BLaER1 (cell line): ENCODE measurements around the gene KRT3.

Experiments
- H3K27ac ChIP-seq: shearing (Covaris generic); formaldehyde crosslinking; 2 replicates; pipeline ENCODE4 v1.8.1; 2022
- H3K27me3 ChIP-seq: shearing (Covaris generic); formaldehyde crosslinking; 2 replicates; pipeline ENCODE4 v1.8.1; 2022
- H3K36me3 ChIP-seq: shearing (Covaris generic); formaldehyde crosslinking; 2 replicates; pipeline ENCODE4 v1.8.1; 2022
- H3K4me1 ChIP-seq: shearing (Covaris generic); formaldehyde crosslinking; 2 replicates; pipeline ENCODE4 v1.8.1; 2022
- H3K4me2 ChIP-seq: shearing (Covaris generic); formaldehyde crosslinking; 2 replicates; pipeline ENCODE4 v1.8.1; 2022
- H3K4me3 ChIP-seq: shearing (Covaris generic); formaldehyde crosslinking; 2 replicates; pipeline ENCODE4 v1.8.1; 2022
- H3K9ac ChIP-seq: shearing (Covaris generic); formaldehyde crosslinking; 2 replicates; pipeline ENCODE4 v1.8.1; 2022
- H3K9me3 ChIP-seq: shearing (Covaris generic); formaldehyde crosslinking; 2 replicates; pipeline ENCODE4 v1.8.1; 2022
- H4K20me1 ChIP-seq: shearing (Covaris generic); formaldehyde crosslinking; 2 replicates; pipeline ENCODE4 v1.8.1; 2022
- Cebpa-rat ChIP-seq: shearing (Covaris generic); IDR thresholded peaks from 2 replicates; pipeline ENCODE4 v1.8.1; 2022

KRT3 gene

GRCh38 chr12:52771088-52771487 lies 24.8 kb downstream of the KRT3 start:
- no peak for TF ChIP-seq Cebpa-rat
- no peaks in the 10 kb centered on the region for H3K27me3 ChIP-seq

GRCh38 chr12:52769946-52770345 lies 26.0 kb downstream of the KRT3 start:
- no peaks in the 10 kb centered on the region for H4K20me1 ChIP-seq
- H3K27ac ChIP-seq = no peak overlapping the region
- H3K9me3 ChIP-seq = no peaks in the 10 kb centered on the region
- H3K9ac ChIP-seq = no peak overlapping the region
- H3K4me1 ChIP-seq = no peaks in the 10 kb centered on the region
- no peak overlapping the region for H3K4me3 ChIP-seq
- no peak overlapping the region for H3K4me2 ChIP-seq
- H3K27me3 ChIP-seq = no peaks in the 10 kb centered on the region
- TF ChIP-seq Cebpa-rat = no peak
- no peaks in the 10 kb centered on the region for H3K36me3 ChIP-seq

More at GRCh38 chr12:52771088-52771487, 24.8 kb downstream of the KRT3 start:
- Histone ChIP-seq H3K4me2 (no peak overlapping the region), H3K4me1 (no peaks in the 10 kb centered on the region), H3K36me3 (no peaks in the 10 kb centered on the region), H4K20me1 (no peaks in the 10 kb centered on the region), H3K9me3 (no peaks in the 10 kb centered on the region), H3K27ac (no peak overlapping the region), H3K4me3 (no peak overlapping the region), H3K9ac (no peak overlapping the region)

- Histone ChIP-seq H3K9ac (no peak overlapping the region), H3K4me2 (no peak overlapping the region), H3K4me1 (no peaks in the 10 kb centered on the region), H4K20me1 (no peaks in the 10 kb centered on the region), H3K4me3 (no peak overlapping the region), H3K27me3 (no peaks in the 10 kb centered on the region), H3K27ac (no peak overlapping the region), H3K9me3 (no peaks in the 10 kb centered on the region), H3K36me3 (no peaks in the 10 kb centered on the region)
- TF ChIP-seq Cebpa-rat = no peak
These were observed 26.6 kb downstream of the KRT3 start for GRCh38 chr12:52769354-52769753.

- no peaks in the 10 kb centered on the region for H4K20me1 ChIP-seq
- H3K27ac ChIP-seq = no peak overlapping the region
- no peaks in the 10 kb centered on the region for H3K4me1 ChIP-seq
- no peaks in the 10 kb centered on the region for H3K9me3 ChIP-seq
- H3K4me2 ChIP-seq = no peak overlapping the region
- no peak overlapping the region for H3K4me3 ChIP-seq
- H3K9ac ChIP-seq = no peak overlapping the region
- H3K27me3 ChIP-seq = no peaks in the 10 kb centered on the region
- TF ChIP-seq Cebpa-rat = no peak
- no peaks in the 10 kb centered on the region for H3K36me3 ChIP-seq
These were observed 27.3 kb downstream of the KRT3 start for GRCh38 chr12:52768479-52769200.

GRCh38 chr12:52767427-52767826 lies 28.5 kb downstream of the KRT3 start:
- no peaks in the 10 kb centered on the region for H3K4me1 ChIP-seq
- H3K4me2 ChIP-seq = no peak overlapping the region
- H3K27me3 ChIP-seq = no peaks in the 10 kb centered on the region
- no peak overlapping the region for H3K27ac ChIP-seq
- no peak overlapping the region for H3K9ac ChIP-seq
- no peaks in the 10 kb centered on the region for H3K36me3 ChIP-seq
- H3K9me3 ChIP-seq = no peaks in the 10 kb centered on the region
- H4K20me1 ChIP-seq = no peaks in the 10 kb centered on the region
- H3K4me3 ChIP-seq = no peak overlapping the region
- TF ChIP-seq Cebpa-rat = no peak

- H3K9me3 ChIP-seq = peaks cover 4% of the 10 kb centered on the region
- no peaks in the 10 kb centered on the region for H4K20me1 ChIP-seq
- no peaks in the 10 kb centered on the region for H3K27me3 ChIP-seq
- no peak overlapping the region for H3K9ac ChIP-seq
- TF ChIP-seq Cebpa-rat = no peak
- H3K36me3 ChIP-seq = no peaks in the 10 kb centered on the region
- no peak overlapping the region for H3K4me3 ChIP-seq
- H3K27ac ChIP-seq = no peak overlapping the region
- H3K4me1 ChIP-seq = no peaks in the 10 kb centered on the region
- no peak overlapping the region for H3K4me2 ChIP-seq
These were observed 28.9 kb downstream of the KRT3 start for GRCh38 chr12:52767020-52767379.

- no peak overlapping the region for H3K9ac ChIP-seq
- no peak overlapping the region for H3K4me2 ChIP-seq
- no peaks in the 10 kb centered on the region for H4K20me1 ChIP-seq
- peaks cover 9% of the 10 kb centered on the region for H3K9me3 ChIP-seq
- H3K27ac ChIP-seq = no peak overlapping the region
- no peak for TF ChIP-seq Cebpa-rat
- no peaks in the 10 kb centered on the region for H3K4me1 ChIP-seq
- H3K4me3 ChIP-seq = no peak overlapping the region
- H3K36me3 ChIP-seq = no peaks in the 10 kb centered on the region
- H3K27me3 ChIP-seq = no peaks in the 10 kb centered on the region
These were observed 29.4 kb downstream of the KRT3 start for GRCh38 chr12:52766351-52767019.

- Histone ChIP-seq H3K4me3 (no peak overlapping the region), H3K36me3 (no peaks in the 10 kb centered on the region), H3K4me2 (no peak overlapping the region), H4K20me1 (no peaks in the 10 kb centered on the region), H3K27me3 (no peaks in the 10 kb centered on the region), H3K27ac (no peak overlapping the region), H3K9ac (no peak overlapping the region), H3K9me3 (peaks cover 17% of the 10 kb centered on the region), H3K4me1 (no peaks in the 10 kb centered on the region)
- no peak for TF ChIP-seq Cebpa-rat
These were observed 30.2 kb downstream of the KRT3 start for GRCh38 chr12:52765702-52766101.

- H3K4me2 ChIP-seq = no peak overlapping the region
- no peak overlapping the region for H3K9ac ChIP-seq
- H3K27ac ChIP-seq = no peak overlapping the region
- TF ChIP-seq Cebpa-rat = no peak
- H4K20me1 ChIP-seq = no peaks in the 10 kb centered on the region
- H3K36me3 ChIP-seq = no peaks in the 10 kb centered on the region
- H3K9me3 ChIP-seq = peaks cover 34% of the 10 kb centered on the region
- no peak overlapping the region for H3K4me3 ChIP-seq
- H3K27me3 ChIP-seq = no peaks in the 10 kb centered on the region
- H3K4me1 ChIP-seq = no peaks in the 10 kb centered on the region
These were observed 31.9 kb downstream of the KRT3 start for GRCh38 chr12:52763991-52764390.

- H3K4me3 ChIP-seq = no peak overlapping the region
- H3K27ac ChIP-seq = no peak overlapping the region
- H3K27me3 ChIP-seq = no peaks in the 10 kb centered on the region
- TF ChIP-seq Cebpa-rat = no peak
- no peak overlapping the region for H3K9ac ChIP-seq
- H3K4me1 ChIP-seq = no peaks in the 10 kb centered on the region
- peaks cover 37% of the 10 kb centered on the region for H3K9me3 ChIP-seq
- no peaks in the 10 kb centered on the region for H4K20me1 ChIP-seq
- no peaks in the 10 kb centered on the region for H3K36me3 ChIP-seq
- no peak overlapping the region for H3K4me2 ChIP-seq
These were observed 32.8 kb downstream of the KRT3 start for GRCh38 chr12:52763036-52763659.
